NCI-H1930 (cell line): ENCODE results near the gene PHF8.

Source experiments
- DNase-seq, 2 experiments: peaks; one replicate each; lab custom pipeline; 2025; lab: John Stamatoyannopoulos, UW

The PHF8 gene

DNA sequence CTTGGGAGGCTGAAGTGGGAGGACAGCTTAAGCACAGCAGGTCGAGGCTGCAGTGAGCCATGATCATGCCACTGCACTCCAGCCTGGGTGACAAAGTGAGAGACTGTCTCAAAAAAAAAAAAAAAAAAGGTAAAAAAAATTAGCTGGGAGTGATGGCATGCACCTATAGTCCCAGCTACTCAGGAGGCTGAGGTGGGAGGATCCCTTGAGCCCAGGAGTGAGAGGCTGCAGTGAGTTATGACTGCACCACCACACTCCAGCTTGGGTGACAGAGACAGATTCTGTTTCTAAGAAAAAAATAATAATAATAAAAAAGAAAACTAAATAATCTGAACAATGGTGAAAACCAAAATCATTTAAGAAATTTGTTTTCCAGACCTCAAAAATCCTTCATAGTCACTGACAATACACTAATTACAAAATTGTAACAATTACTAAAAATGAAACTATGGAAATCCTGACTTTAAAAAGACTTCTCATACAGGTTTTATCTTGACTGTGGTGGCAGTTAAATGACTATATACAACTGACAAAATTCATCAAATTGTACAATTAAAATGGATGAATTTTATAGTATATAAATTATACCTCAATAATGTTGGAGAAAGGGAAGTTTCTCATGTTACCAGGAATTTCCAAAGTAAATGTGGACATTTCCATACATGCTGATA is 31.3 kb downstream of the PHF8 start:
- DNase-seq = no peak

DNA sequence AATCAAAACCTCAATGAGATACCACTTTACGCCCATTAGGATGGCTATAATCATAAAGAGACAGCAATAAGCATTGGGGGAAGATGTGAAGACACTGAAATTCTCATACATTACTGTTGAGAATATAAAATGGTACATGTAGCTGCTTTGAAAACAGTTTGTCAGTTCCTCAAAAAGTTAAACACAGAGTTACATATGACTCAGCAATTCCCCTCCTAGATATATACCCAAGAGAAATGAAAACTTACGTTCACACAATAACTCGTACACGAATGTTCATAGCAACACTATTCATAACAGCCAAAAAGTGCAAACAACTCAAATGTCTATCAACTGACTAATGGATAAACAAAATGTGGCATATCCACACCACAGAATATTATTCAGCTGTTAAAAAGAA is 36.6 kb downstream of the PHF8 start:
- no peak for DNase-seq

DNA sequence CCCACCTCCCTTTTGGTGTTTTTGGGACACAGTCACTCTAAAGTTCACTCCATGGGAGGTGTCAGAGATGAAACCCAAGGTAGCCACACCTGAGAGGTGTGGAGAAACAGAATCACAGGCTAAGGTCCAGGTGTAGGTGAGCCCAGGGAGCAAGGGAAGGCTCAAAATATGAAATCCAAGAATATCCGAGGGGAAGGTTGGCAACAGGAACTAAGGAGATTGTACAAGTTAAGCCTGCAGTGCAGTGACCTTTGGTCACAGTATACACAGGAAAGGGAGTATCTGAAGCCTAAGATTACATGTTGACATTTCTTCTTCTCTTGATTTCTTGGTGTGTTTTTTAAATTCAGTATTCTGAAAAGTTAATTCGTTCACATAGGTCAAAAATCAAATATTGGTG is 46.5 kb downstream of the PHF8 start:
- DNase-seq = no peak

DNA sequence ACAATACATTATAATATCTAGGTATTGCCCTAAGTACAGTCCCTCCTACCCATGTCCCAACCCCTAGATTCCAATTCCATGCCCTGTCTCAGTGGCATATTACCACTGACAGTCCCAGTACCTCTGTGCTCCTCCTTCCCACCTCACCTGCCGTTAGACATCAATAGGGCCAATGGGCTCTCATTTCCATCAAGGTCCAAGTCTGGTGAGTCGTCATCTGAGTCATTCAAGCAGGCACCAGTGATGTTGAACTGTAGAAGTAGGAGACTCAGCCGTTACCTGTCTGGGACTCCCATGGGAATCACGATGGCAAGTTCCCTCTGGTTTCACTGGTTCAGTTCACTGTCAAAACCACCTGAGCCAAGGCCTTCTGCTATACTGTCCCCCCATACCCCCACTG is 51.7 kb downstream of the PHF8 start:
- no peak for DNase-seq

DNA sequence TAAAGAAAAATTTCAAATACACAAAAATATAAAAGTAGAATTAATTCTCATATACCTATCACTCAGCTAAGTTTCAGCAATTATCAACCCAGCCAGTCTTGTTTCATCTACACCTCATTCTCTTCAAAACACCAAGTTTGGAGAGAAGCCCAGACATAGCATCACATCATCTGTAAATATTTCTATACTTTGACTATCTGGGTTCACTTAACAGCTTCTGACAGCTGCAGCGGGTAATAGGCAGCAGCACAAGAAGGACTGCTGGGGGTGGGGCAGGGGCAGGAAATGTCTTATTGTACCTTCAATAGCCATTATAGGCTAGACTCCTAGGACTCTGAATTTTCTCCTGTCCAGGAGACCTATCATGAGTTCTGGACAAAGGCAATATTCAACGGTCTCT is 54.1 kb downstream of the PHF8 start:
- DNase-seq = no peak

DNA sequence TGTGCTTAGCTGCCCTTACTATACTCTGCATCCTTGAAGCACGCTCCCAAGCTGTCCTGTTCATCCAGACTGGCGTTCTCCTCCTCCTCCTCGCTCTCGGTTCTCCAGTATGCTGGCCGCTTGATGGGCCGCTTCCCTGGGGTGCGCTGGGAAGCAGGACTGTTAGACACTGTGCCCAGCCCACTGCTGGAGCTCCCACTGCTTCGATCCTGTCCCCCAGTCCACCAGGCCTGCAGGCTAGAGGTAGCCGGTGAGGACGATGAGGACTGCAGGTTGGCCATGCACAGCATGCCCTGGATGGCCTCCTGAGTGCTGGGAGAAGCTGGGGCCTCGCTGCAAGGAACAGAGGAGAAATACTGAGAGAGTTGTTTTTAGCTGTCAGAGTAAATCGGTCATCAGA is 59.4 kb downstream of the PHF8 start:
- no peak for DNase-seq

DNA sequence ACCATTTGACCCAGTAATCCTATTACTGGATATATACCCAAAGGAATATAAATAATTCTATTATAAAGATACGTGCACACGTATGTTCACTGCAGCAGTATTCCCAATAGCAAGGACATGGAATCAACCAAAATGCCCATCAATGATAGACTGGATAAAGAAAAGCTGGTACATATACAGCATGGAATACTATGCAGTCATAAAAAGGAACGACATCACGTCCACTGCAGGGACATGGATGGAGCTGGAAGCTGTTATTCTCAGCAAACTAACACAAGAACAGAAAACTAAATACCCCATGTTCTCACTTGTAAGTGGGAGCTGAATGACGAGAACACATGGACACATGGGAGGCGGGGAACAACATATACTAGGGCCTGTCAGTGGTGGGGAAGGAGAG is 69.7 kb downstream of the PHF8 start:
- DNase-seq = no peak

DNA sequence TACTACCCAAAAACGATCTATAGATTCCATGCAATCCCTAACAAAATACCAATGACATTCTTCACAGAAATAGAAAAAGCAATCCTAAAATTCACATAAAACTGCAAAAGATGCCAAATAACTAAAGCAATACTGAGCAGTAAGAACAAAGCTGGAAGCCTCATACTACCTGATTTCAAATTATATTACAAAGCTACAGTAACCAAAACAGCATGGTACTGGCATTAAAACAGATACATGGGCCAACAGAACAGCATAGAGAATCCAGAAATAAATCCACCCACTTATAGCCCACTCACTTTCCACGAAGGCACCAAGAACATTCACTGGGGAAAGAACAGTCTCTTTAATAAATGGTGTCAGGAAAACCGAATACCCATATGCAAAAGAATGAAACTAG is 74.7 kb downstream of the PHF8 start:
- no peak for DNase-seq

DNA sequence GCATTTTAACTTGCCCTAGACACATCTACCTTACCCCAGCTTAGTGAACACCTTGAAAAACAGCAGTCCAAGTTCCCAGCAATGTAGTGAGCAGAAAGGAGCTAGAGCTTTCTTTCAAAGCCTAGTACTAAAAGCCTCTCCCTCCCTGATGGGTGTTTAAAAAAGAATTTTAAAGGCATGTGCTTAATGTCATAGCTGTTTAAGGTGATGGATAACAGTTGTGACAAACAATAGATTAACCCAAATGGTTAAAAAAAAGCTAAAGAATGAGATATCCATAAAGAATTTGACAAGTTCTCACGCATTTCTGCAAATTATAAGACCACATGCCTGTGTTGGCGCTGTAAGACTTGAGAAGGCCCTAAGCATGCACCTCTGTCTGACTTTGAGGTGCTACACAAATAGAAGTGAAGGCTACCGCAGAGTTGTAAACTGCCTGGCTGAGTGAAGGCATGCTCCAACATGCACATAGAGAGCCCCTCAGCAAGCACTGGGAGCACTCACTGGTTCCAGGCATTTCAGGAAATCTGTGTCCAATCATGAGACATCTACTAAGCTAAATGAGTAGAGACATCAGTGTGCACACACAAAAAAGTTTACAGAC is 94.0 kb downstream of the PHF8 start:
- DNase-seq = no peak

DNA sequence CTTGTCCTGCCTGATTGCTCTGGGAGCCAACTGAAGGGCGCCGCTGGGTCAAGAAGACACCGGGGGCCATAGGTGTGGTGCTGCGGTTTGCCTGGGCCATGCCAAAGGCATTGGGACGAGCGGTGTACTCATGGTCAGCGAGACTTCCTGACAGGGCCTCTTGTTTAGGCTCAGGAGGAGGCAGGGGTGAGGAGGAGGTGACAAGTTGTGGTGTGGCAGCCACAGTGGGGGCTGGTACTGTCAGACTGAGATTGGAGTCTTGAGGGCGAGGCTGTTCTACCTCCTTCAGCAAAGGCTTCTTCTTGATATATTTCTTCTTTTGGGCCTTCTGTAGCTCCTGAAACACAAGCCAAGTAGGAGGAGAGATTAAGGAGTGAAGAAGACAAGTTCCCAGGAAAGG is 104.1 kb downstream of the PHF8 start:
- DNase-seq = no peak

DNA sequence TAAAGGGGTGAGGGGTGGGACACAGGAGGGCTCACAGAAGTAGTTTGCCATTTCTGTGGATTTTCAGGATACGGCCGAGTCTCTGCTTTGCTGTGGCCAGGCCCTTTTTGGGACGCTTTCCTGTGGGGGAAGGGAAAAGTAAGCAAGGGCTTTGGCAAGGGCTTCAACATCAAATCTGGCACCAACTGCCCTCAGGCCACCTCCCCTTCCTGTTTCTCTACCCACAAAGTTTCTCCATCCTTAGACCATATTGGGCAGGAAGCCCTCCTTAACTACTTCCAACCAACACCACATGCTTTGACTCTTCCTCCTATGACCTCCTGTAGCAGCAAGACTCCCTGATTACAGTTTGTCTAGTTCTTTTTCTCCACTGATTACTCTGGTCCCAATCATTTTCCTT is 105.1 kb downstream of the PHF8 start:
- DNase-seq = no peak

DNA sequence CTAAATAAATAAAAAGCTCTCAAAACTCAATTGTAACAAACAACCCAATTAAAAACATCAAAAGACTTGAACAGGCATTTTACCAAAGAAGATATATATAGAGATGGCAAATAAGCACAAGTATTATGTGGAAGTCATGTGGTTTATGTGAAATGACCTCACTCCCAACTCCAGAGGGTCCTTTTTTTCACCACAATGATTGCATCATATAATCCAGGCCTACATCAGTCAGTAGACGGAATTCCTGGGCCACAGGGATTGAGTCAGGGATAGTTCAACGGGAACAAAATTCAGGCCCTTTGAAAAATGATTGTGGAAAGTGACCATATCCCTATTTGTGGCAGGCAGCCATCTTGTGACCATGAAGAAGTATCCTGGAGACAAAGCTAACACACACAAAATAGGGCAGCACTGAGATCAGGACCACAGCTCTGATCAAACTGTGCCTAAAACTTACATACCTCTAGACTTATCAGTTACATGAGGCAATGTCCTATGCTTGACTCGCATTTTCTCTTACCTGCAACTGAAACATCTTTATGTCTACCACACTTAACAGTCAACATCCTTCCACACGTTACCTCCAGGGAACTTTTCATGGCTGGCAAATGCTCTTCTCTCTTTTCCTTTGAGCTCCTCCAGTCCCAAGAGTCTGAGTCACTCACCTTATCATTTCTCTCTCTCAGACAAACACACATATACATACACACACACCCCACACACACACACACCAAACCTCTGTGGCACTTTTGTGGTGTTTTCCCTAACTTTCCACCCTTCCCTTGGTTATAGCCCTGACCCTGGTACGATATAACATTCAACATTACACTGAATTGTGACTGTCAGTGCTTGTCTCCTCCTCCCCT is 113.5 kb downstream of the PHF8 start:
- no peak for DNase-seq

DNA sequence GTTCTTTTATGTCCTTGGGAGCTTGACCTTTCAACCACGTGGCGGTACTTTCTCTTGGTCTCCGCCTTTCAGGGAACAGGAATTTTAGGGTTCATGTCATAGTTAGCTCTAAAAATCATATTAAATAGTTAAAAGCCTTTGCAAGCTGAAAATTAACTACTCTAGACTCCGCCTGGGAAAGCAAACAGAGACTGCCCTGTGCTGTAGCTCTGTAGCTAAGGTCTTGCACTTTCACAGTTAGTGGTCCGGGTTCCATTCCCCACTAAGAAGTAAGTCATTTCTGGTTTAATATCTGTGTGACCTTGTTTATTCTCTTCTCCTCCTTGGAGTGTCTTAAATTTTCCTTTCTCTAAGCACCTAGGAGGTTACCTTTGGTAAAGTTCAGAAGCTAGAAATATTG is 118.2 kb downstream of the PHF8 start:
- DNase-seq = no peak

DNA sequence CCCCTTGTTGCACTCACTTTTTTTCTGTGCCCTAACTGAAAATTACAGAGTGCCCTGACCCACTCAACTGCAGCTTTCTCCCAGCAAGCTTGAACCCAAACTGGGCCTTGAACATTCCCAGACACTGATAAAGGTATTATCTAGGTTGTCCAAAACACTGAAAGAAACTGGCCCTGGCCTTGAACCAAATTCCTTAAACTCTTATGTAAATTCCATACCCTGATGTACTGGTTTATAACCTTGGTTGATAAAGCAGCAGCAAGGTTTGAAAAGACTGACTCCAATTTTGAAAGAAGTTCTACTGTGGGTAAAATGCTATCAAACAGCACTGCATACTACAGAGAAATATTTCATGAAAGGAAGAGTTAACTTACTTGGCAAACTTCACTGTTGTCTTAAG is 125.6 kb downstream of the PHF8 start:
- DNase-seq = no peak

DNA sequence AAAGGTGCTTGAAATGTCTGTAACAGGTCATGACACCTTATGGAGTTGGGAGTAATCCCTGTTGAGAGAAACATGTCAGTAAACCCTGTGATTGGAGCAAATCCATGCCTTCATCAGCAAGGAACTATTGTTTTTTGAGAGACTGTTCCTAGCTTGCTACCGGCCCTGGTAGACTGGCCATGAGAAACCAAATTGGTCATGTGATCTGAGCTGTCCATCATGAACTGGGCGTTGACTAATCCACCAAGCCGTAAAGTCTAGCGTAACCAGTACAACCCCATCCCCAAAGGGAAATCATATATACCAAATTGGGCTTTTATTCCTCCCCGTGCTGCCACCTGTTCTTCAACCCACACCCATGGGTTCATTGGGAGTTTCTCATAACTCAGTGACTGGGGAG is 143.7 kb downstream of the PHF8 start:
- DNase-seq = no peak

DNA sequence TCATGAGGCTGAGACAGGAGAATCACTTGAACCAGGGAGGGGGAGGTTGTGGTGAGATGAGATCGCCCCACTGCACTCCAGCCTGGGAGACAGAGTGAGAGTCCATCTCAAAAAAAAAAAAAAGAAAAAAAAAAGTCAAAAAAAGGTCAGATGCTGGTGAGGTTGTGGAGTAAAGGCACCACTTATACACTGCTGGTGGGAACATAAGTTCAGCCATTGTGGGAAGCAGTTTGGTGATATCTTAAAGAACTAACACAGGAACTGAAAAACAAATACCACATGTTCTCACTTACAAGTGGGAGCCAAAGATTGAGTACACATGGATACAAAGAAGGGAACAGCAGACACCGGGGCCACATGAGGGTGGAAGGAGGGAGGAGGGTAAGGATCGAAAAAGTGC is 149.0 kb downstream of the PHF8 start:
- DNase-seq = no peak
